Measurements from ENCODE around the gene HLA-F.
A peak's percentile ranks its signal among the peaks of the same experiment; 100 is the strongest.

Gene HLA-F

GRCh38 chr6:29744621-29745020, 21.4 kb downstream of the HLA-F start:
- DNase-seq, result no peak

- DNase-seq, result no peak
These were observed 22.2 kb downstream of the HLA-F start for GRCh38 chr6:29745386-29745785.

GRCh38 chr6:29745855-29746449, 22.7 kb downstream of the HLA-F start:
- DNase-seq, result no peak

GRCh38 chr6:29746846-29747687, 23.8 kb downstream of the HLA-F start:
- no peak for DNase-seq

GRCh38 chr6:29747688-29748250, 24.5 kb downstream of the HLA-F start:
- no peak for DNase-seq

- peak; percentile 43 for DNase-seq
These were observed 25.4 kb downstream of the HLA-F start for GRCh38 chr6:29748391-29749307.

- DNase-seq, result no peak
These were observed 26.1 kb downstream of the HLA-F start for GRCh38 chr6:29749308-29749662.

- DNase-seq, result no peak
These were observed 26.4 kb downstream of the HLA-F start for GRCh38 chr6:29749668-29750067.

- no peak for DNase-seq
These were observed 27.5 kb downstream of the HLA-F start for GRCh38 chr6:29750709-29751108.

- no peak for DNase-seq
These were observed 28.2 kb downstream of the HLA-F start for GRCh38 chr6:29751480-29751879.

- peak; percentile 70 for DNase-seq
These were observed 29.4 kb downstream of the HLA-F start for GRCh38 chr6:29752451-29753308.

- DNase-seq, result no peak
These were observed 30.0 kb downstream of the HLA-F start for GRCh38 chr6:29753309-29753644.

GRCh38 chr6:29755295-29755871, 32.1 kb downstream of the HLA-F start:
- DNase-seq, result no peak

- DNase-seq, result no peak
These were observed 34.0 kb downstream of the HLA-F start for GRCh38 chr6:29757282-29757681.

GRCh38 chr6:29757701-29758293, 34.6 kb downstream of the HLA-F start:
- no peak for DNase-seq

GRCh38 chr6:29758761-29759160, 35.5 kb downstream of the HLA-F start:
- DNase-seq, result peak; percentile 22

- DNase-seq, result peak; percentile 81
These were observed 36.2 kb downstream of the HLA-F start for GRCh38 chr6:29759457-29759856.

- no peak for DNase-seq
These were observed 37.1 kb downstream of the HLA-F start for GRCh38 chr6:29760328-29760727.

GRCh38 chr6:29762051-29762450, 38.8 kb downstream of the HLA-F start:
- no peak for DNase-seq

- DNase-seq, result no peak
These were observed 39.6 kb downstream of the HLA-F start for GRCh38 chr6:29762781-29763214.

- no peak for DNase-seq
These were observed 40.5 kb downstream of the HLA-F start for GRCh38 chr6:29763491-29764289.
